H1 (cell line): ENCODE results near the gene CCDC24. TPM values are rescaled to one million over a fixed set of nuclear protein-coding genes. Genes with fewer than 3 reads are reported as not detected.

Experiments used
- CBX5 ChIP-seq: fragments of 300-800, 300-1000 bp; sonication (generic); IDR thresholded peaks from 2 replicates; pipeline ENCODE4 v1.7.1; 2016; ENCODE audit warnings: antibody characterized with exemption, low read length, low read depth
- CTCF ChIP-seq, 3 experiments: IDR thresholded peaks; 1 replicate in 2 of 3; 2 replicates in 1 of 3; pipeline versions ENCODE4 v1.5.1 to v1.6.1; 2011; ENCODE audit warnings: low read length in 3 of 3, mild to moderate bottlenecking in 3 of 3, inconsistent platforms in 2 of 3, low read depth in 1 of 3, moderate library complexity in 1 of 3; ENCODE audit not compliant: insufficient read depth in 1 of 3; ENCODE audit errors: control extremely low read depth in 1 of 3
- NANOG ChIP-seq: IDR thresholded peaks from 2 replicates; pipeline ENCODE4 v1.6.1; 2011; ENCODE audit warnings: low read length, low read depth, mild to moderate bottlenecking, inconsistent platforms; ENCODE audit not compliant: insufficient read depth, poor library complexity, severe bottlenecking
- TAF7 ChIP-seq: optimal IDR thresholded peaks from 2 replicates; pipeline ENCODE3; 2011; ENCODE audit warnings: low read depth, mild to moderate bottlenecking, inconsistent platforms, low read length, moderate library complexity, borderline replicate concordance
- polyA plus RNA-seq, 7 experiments: library from polyadenylated mRNA; depleted of rRNA in 3 of 7; stranded (reverse) in 5 of 7; unstranded in 2 of 7; fragments of >200 nt in 5 of 7; fragments of 200-250 nt in 2 of 7; gene quantifications; 1 replicate in 5 of 7; 2 replicates in 1 of 7; 4 replicates in 1 of 7; pipeline versions ENCODE4 v1.2.1 to v1.2.3, GENCODE V29; 2011 to 2013; ENCODE audit warnings: missing spikeins in 2 of 7, mixed read lengths in 2 of 7
- total RNA-seq: library from RNA; stranded (reverse); fragmentation: NEBNext Ultra II Directional; extraction: Animal tissue kit (Norgen Biotek cat#: 25700); gene quantifications from 2 replicates; pipeline ENCODE4 v1.2.1, GENCODE V29; 2021
- TF ChIP-seq, protein P1 (sequence below): fragments of 300-600 bp; sonication (generic); IDR thresholded peaks from 2 replicates; pipeline ENCODE4 v1.7.1; 2012; ENCODE audit warnings: low read length, moderate library complexity, mild to moderate bottlenecking, inconsistent platforms; ENCODE audit not compliant: insufficient replicate concordance
- TF ChIP-seq, protein P2 (sequence below): IDR thresholded peaks from 2 replicates; pipeline ENCODE4 v1.6.1; 2012; ENCODE audit warnings: inconsistent platforms

The CCDC24 gene
- total and polyA plus RNA-seq, 2 of the 8 experiments (the other 6 are each of a cell fraction or from before 2014, with no cell fraction given), result 11.2 to 11.4 TPM

GRCh38 chr1:44033756-44034155 is 42.4 kb downstream of the CCDC24 start (continued):
- TF ChIP-seq, protein P1, sequence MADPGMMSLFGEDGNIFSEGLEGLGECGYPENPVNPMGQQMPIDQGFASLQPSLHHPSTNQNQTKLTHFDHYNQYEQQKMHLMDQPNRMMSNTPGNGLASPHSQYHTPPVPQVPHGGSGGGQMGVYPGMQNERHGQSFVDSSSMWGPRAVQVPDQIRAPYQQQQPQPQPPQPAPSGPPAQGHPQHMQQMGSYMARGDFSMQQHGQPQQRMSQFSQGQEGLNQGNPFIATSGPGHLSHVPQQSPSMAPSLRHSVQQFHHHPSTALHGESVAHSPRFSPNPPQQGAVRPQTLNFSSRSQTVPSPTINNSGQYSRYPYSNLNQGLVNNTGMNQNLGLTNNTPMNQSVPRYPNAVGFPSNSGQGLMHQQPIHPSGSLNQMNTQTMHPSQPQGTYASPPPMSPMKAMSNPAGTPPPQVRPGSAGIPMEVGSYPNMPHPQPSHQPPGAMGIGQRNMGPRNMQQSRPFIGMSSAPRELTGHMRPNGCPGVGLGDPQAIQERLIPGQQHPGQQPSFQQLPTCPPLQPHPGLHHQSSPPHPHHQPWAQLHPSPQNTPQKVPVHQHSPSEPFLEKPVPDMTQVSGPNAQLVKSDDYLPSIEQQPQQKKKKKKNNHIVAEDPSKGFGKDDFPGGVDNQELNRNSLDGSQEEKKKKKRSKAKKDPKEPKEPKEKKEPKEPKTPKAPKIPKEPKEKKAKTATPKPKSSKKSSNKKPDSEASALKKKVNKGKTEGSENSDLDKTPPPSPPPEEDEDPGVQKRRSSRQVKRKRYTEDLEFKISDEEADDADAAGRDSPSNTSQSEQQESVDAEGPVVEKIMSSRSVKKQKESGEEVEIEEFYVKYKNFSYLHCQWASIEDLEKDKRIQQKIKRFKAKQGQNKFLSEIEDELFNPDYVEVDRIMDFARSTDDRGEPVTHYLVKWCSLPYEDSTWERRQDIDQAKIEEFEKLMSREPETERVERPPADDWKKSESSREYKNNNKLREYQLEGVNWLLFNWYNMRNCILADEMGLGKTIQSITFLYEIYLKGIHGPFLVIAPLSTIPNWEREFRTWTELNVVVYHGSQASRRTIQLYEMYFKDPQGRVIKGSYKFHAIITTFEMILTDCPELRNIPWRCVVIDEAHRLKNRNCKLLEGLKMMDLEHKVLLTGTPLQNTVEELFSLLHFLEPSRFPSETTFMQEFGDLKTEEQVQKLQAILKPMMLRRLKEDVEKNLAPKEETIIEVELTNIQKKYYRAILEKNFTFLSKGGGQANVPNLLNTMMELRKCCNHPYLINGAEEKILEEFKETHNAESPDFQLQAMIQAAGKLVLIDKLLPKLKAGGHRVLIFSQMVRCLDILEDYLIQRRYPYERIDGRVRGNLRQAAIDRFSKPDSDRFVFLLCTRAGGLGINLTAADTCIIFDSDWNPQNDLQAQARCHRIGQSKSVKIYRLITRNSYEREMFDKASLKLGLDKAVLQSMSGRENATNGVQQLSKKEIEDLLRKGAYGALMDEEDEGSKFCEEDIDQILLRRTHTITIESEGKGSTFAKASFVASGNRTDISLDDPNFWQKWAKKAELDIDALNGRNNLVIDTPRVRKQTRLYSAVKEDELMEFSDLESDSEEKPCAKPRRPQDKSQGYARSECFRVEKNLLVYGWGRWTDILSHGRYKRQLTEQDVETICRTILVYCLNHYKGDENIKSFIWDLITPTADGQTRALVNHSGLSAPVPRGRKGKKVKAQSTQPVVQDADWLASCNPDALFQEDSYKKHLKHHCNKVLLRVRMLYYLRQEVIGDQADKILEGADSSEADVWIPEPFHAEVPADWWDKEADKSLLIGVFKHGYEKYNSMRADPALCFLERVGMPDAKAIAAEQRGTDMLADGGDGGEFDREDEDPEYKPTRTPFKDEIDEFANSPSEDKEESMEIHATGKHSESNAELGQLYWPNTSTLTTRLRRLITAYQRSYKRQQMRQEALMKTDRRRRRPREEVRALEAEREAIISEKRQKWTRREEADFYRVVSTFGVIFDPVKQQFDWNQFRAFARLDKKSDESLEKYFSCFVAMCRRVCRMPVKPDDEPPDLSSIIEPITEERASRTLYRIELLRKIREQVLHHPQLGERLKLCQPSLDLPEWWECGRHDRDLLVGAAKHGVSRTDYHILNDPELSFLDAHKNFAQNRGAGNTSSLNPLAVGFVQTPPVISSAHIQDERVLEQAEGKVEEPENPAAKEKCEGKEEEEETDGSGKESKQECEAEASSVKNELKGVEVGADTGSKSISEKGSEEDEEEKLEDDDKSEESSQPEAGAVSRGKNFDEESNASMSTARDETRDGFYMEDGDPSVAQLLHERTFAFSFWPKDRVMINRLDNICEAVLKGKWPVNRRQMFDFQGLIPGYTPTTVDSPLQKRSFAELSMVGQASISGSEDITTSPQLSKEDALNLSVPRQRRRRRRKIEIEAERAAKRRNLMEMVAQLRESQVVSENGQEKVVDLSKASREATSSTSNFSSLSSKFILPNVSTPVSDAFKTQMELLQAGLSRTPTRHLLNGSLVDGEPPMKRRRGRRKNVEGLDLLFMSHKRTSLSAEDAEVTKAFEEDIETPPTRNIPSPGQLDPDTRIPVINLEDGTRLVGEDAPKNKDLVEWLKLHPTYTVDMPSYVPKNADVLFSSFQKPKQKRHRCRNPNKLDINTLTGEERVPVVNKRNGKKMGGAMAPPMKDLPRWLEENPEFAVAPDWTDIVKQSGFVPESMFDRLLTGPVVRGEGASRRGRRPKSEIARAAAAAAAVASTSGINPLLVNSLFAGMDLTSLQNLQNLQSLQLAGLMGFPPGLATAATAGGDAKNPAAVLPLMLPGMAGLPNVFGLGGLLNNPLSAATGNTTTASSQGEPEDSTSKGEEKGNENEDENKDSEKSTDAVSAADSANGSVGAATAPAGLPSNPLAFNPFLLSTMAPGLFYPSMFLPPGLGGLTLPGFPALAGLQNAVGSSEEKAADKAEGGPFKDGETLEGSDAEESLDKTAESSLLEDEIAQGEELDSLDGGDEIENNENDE, result no peak
- TF ChIP-seq CTCF (IDR thresholded peaks at IDR 0.05; ENCODE audit: control extremely low read depth in 1 of 3, insufficient read depth in 1 of 3, low read depth in 1 of 3, low read length in 3 of 3) (no peak), TAF7 (no peak), NANOG (no peak), CBX5 (no peak)
- TF ChIP-seq, protein P2, sequence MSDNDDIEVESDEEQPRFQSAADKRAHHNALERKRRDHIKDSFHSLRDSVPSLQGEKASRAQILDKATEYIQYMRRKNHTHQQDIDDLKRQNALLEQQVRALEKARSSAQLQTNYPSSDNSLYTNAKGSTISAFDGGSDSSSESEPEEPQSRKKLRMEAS, result no peak
